ENCODE measurements around the gene NPR1. TPM values are rescaled to one million over a fixed set of nuclear protein-coding genes. Genes with fewer than 3 reads are reported as not detected.

NPR1 gene
- total and polyA plus RNA-seq, 2 of the 4 experiments (the other 2 are of a cell fraction): 0.02 TPM; not detected in 1

GRCh38 chr1:153643100-153643499, 35.4 kb upstream of the NPR1 start:
- peaks cover 5% of the 10 kb centered on the region for H3K9me1 ChIP-seq (ENCODE audit: insufficient read depth, low read length)
- H3K56ac ChIP-seq (ENCODE audit: extremely low read depth, insufficient read depth, low read length): no peak overlapping the region
- no peak overlapping the region for H3K4me2 ChIP-seq (ENCODE audit: low read depth, low read length)
- no peak overlapping the region for H2BK15ac ChIP-seq (ENCODE audit: low read depth, low read length)
- H2BK5ac ChIP-seq (ENCODE audit: low read depth, low read length, poor library complexity, severe bottlenecking): no peak overlapping the region
- DNase-seq (no peak), ATAC-seq (ENCODE audit: low read depth) (no peak)
- H3K4ac ChIP-seq (ENCODE audit: low read depth, low read length): no peak overlapping the region
- H3K4me1 ChIP-seq (ENCODE audit: control insufficient read depth, insufficient read depth, low read length): no peaks in the 10 kb centered on the region
- H2AK5ac ChIP-seq (ENCODE audit: low read depth, low read length): no peak overlapping the region
- H3K9me3 ChIP-seq (ENCODE audit: control insufficient read depth, insufficient read depth, low read length): no peaks in the 10 kb centered on the region
- H2BK120ac ChIP-seq (ENCODE audit: low read depth, low read length): no peak overlapping the region
- no peak for TF ChIP-seq MAFK (IDR thresholded peaks at IDR 0.05; ENCODE audit: low read depth, low read length)
- no peak for TF ChIP-seq CHD1 (IDR thresholded peaks at IDR 0.05; ENCODE audit: low read depth, low read length)
- no peak for TF ChIP-seq ELK1 (IDR thresholded peaks at IDR 0.05; ENCODE audit: borderline replicate concordance, low read depth, low read length)
- no peak for TF ChIP-seq RCOR1 (IDR thresholded peaks at IDR 0.05; ENCODE audit: insufficient replicate concordance, low read length)
- no peak for TF ChIP-seq SMC3 (IDR thresholded peaks at IDR 0.05; ENCODE audit: low read depth, low read length)
- TF ChIP-seq RAD21 (IDR thresholded peaks at IDR 0.05; ENCODE audit: low read length): no peak
- TF ChIP-seq MXI1 (IDR thresholded peaks at IDR 0.05; ENCODE audit: borderline replicate concordance, low read depth, low read length): no peak
- TF ChIP-seq POLR2A (IDR thresholded peaks at IDR 0.05; ENCODE audit: low read depth, low read length): no peak
- TF ChIP-seq MAZ (IDR thresholded peaks at IDR 0.05; ENCODE audit: borderline replicate concordance, low read depth, low read length): no peak
- no peak for TF ChIP-seq BHLHE40 (IDR thresholded peaks at IDR 0.05; ENCODE audit: low read depth, low read length)
- no peak for TF ChIP-seq FOS (IDR thresholded peaks at IDR 0.05; ENCODE audit: low read depth, low read length)
- TF ChIP-seq RFX5 (IDR thresholded peaks at IDR 0.05; ENCODE audit: low read depth, low read length): no peak
- no peak for TF ChIP-seq CEBPB (IDR thresholded peaks at IDR 0.05; ENCODE audit: low read depth, low read length)
- no CpG with 5 or more reads among the region's 11 CpGs for WGBS, 2 experiments (ENCODE audit: extremely low coverage in 2 of 2, insufficient read length in 1 of 2)
- no peak overlapping the region for H3K14ac ChIP-seq (replicated peaks; ENCODE audit: low read depth, low read length)
- no peak overlapping the region for H3K4me3 ChIP-seq (ENCODE audit: insufficient read depth, low read depth, low read length)
- H4K5ac ChIP-seq (ENCODE audit: low read depth, low read length): no peak overlapping the region
- POLR2A ChIA-PET (ENCODE audit: unreplicated experiment): interaction anchor here (3.3 kb wide), 1 partner anchor 9 kb away, joined by 14 read pairs; the partner anchor contains the start of gene CHTOP
- no peak overlapping the region for H2AK9ac ChIP-seq (replicated peaks; ENCODE audit: low read depth, low read length, poor library complexity)
- H3K79me1 ChIP-seq (ENCODE audit: low read depth in 1 of 2, low read length in 2 of 2): peaks cover 27 to 67% of the 10 kb centered on the region in 2 experiments
- CTCF ChIA-PET: interaction anchor here (1.5 kb wide), 1 partner anchor 16 kb away, joined by 7 read pairs; the partner anchor contains the start of gene S100A13
- BruUV-seq (replicated peaks): no TSS peak
- intact Hi-C loops (cut with micrococcal nuclease) (no loop called here), in situ Hi-C loops (cut with MboI; ENCODE audit: low sequenced_read_pairs) (loop anchor here (10.0 kb wide), 1 partner anchor 128 kb away; no protein-coding TSS in a partner anchor), dilution Hi-C loops (cut with HindIII; ENCODE audit: low sequenced_read_pairs, unreplicated experiment) (no loop called here)
- no peak overlapping the region for H4K91ac ChIP-seq (ENCODE audit: insufficient read depth, low read depth, low read length)
- H3K27me3 ChIP-seq (ENCODE audit: control insufficient read depth, insufficient read depth, low read length): no peaks in the 10 kb centered on the region
- H2AFZ ChIP-seq (replicated peaks; ENCODE audit: low read length, poor library complexity): no peak overlapping the region
- H2BK20ac ChIP-seq (ENCODE audit: low read depth, low read length): no peak overlapping the region
- H3K23ac ChIP-seq (ENCODE audit: low read depth, low read length): no peak overlapping the region
- no peak overlapping the region for H3K9ac ChIP-seq (ENCODE audit: low read depth, low read length)
- H3K36me3 ChIP-seq (ENCODE audit: control insufficient read depth, insufficient read depth, low read length): peaks cover 57% of the 10 kb centered on the region
- peaks cover 16% of the 10 kb centered on the region for H4K20me1 ChIP-seq (ENCODE audit: insufficient read depth, low read length)
- no peak overlapping the region for H3K18ac ChIP-seq (ENCODE audit: low read depth, low read length)
- no peak overlapping the region for H3K27ac ChIP-seq (ENCODE audit: insufficient read depth, low read length)
- no peak overlapping the region for H4K8ac ChIP-seq (ENCODE audit: low read depth in 2 of 2, low read length in 2 of 2)
